Measurements from ENCODE around the gene OPA3. TPM values are rescaled to one million over a fixed set of nuclear protein-coding genes. Genes with fewer than 3 reads are reported as not detected.

The OPA3 gene
- total and polyA plus RNA-seq, 10 of the 15 experiments (the other 5 are each of a cell fraction or from before 2014, with no cell fraction given): 2.2 to 24.3 (median 13.3) TPM

GRCh38 chr19:45630463-45630862, 45.9 kb upstream of the OPA3 start (continued):
- TF ChIP-seq PKNOX1 (IDR thresholded peaks at IDR 0.05) (peak; percentile 36), ZNF274 (IDR thresholded peaks at IDR 0.05; ENCODE audit: insufficient read depth, insufficient read length) (no peak), SPI1 (IDR thresholded peaks at IDR 0.05; ENCODE audit: borderline replicate concordance, insufficient read depth, low read depth, low read length) (no peak), ZNF217 (IDR thresholded peaks at IDR 0.05) (no peak), ATF2 (IDR thresholded peaks at IDR 0.05; ENCODE audit: low read length) (peak; percentile 55), CEBPZ (IDR thresholded peaks at IDR 0.05; ENCODE audit: low read depth, low read length) (no peak), JUND (IDR thresholded peaks at IDR 0.05; ENCODE audit: low read depth, low read length) (0 out of 2 replicates have a peak, but pooled peaks have one; percentile 31)
- TF ChIP-seq, protein P1, sequence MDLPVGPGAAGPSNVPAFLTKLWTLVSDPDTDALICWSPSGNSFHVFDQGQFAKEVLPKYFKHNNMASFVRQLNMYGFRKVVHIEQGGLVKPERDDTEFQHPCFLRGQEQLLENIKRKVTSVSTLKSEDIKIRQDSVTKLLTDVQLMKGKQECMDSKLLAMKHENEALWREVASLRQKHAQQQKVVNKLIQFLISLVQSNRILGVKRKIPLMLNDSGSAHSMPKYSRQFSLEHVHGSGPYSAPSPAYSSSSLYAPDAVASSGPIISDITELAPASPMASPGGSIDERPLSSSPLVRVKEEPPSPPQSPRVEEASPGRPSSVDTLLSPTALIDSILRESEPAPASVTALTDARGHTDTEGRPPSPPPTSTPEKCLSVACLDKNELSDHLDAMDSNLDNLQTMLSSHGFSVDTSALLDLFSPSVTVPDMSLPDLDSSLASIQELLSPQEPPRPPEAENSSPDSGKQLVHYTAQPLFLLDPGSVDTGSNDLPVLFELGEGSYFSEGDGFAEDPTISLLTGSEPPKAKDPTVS (IDR thresholded peaks at IDR 0.05; ENCODE audit: low read depth, low read length): no peak

Measured in GM12878 (cell line).